Left renal cortex interstitium (tissue), 4 donors: ENCODE measurements around the gene FAM227A. TPM values are rescaled to one million over a fixed set of nuclear protein-coding genes. Genes with fewer than 3 reads are reported as not detected.
"Not testable (repeated sequence)": the region's sequence is repeated elsewhere in the genome, so short reads cannot be mapped to it uniquely, and the experiment has no call there.

Source experiments
- DNase-seq, 4 donors: peaks; one replicate each; pipeline ENCODE4 v3.0.0-alpha.2; 2013; ENCODE audit warnings: low read depth in 4 of 4, low spot score in 2 of 4, missing footprints in 1 of 4
- polyA plus RNA-seq, 4 donors: library from polyadenylated mRNA; unstranded; fragments of 120-200 nt; gene quantifications; one replicate each; pipeline ENCODE4 v1.2.1, GENCODE V29; 2013; ENCODE audit not compliant: insufficient read length in 4 of 4

Gene FAM227A
- polyA plus RNA-seq, 4 donors, result 3.6 to 12.6 (median 7.8) TPM

- DNase-seq, result no peak
Observed at GRCh38 chr22:38613588-38613987, 42.6 kb downstream of the FAM227A start.

- no peak for DNase-seq
Observed at GRCh38 chr22:38612217-38613006, 43.8 kb downstream of the FAM227A start.

GRCh38 chr22:38611559-38611958 lies 44.6 kb downstream of the FAM227A start:
- no peak for DNase-seq

GRCh38 chr22:38610234-38610633 lies 46.0 kb downstream of the FAM227A start:
- DNase-seq, result no peak

GRCh38 chr22:38608992-38609750 lies 47.0 kb downstream of the FAM227A start:
- no peak for DNase-seq

- no peak for DNase-seq
Observed at GRCh38 chr22:38607680-38608079, 48.5 kb downstream of the FAM227A start.

GRCh38 chr22:38602166-38602565 lies 54.0 kb downstream of the FAM227A start:
- no peak for DNase-seq

- no peak for DNase-seq
Observed at GRCh38 chr22:38601221-38601764, 54.9 kb downstream of the FAM227A start.

- no peak for DNase-seq
Observed at GRCh38 chr22:38599466-38599865, 56.7 kb downstream of the FAM227A start.

- DNase-seq, result not testable (repeated sequence)
Observed at GRCh38 chr22:38582923-38583322, 73.3 kb downstream of the FAM227A start.

GRCh38 chr22:38578505-38578904 lies 77.7 kb downstream of the FAM227A start:
- no peak for DNase-seq

- peak in 2 of 4 donors; percentile 34 to 44 for DNase-seq
Observed at GRCh38 chr22:38572065-38572464, 84.1 kb downstream of the FAM227A start.

DNA sequence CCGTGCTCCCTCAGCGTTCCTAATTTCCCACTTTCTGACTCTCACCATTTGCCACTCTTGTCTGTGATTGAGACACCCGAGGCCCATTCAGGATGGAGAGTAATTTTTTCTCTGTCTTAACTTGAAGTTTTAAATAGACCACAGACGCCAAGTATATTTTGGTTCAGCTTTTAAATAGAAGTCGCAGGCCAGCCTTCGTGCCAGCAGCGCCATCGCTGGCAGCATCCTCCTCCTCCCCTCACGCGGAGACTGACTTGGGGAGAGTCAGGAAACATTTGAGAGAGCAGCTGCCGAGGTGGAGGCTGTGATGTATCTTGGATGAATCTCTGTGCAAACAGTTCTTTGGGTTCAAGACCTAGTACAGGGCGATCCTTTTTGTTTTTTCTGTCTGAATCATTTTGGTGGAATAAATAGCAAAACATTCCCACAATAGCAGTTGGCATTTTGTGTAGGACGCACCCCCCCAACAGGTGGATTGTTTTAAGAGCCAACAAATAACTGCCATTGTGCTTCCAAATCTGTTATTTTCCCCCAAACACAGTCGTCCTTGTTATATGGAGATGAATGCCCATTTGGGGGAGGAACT lies 85.3 kb downstream of the FAM227A start:
- peak in 2 of 4 donors; percentile 11 to 40 for DNase-seq

DNA sequence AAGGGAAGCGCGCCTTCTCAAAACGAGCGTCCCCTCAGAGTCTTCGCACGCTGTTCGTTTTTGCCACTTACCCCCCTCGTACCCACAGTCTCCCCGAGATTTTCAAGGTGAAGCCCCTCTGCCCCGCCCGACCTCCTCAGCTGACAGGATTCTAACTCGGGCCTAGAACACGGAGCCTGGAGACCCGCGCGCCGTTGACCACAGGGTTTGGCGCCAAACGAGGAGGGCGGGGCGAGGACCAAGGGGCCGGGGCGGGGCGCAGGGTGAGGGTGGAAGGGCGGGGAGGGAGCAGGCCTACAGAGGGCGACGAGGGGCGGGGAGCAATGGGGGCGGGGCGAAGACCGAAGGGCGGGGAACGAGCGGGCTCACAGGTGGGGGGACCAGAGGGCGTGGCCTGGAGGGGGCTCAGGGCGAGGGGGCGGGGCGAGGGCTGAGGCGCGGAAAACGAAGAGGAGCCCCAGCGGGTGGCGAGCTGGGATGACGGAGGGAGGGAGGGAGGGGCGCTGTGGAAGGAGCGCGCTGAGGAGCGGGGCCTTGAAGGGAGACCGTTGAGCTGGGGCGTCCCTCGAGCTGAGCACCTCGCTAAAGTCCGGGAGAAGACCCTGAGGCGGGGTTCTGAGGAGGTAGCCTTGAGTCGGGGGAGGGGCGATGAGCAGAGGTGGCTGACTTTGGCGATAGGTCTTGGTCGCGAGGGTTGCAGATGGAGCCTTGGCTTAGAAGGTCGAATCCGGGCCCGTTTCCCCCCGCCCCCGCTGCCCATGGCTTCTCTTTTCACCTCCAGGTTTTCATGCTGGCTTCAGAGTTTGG lies 86.0 kb downstream of the FAM227A start, which contains the start of gene DMC1:
Gene DMC1 (minus strand): TSS at position 212 of the 807 bp plus-strand sequence. CDS start 1,927 bp downstream, outside the sequence.
- DNase-seq, result peak in 3 of 4 donors; percentile 81 to 90 (median 83)

DNA sequence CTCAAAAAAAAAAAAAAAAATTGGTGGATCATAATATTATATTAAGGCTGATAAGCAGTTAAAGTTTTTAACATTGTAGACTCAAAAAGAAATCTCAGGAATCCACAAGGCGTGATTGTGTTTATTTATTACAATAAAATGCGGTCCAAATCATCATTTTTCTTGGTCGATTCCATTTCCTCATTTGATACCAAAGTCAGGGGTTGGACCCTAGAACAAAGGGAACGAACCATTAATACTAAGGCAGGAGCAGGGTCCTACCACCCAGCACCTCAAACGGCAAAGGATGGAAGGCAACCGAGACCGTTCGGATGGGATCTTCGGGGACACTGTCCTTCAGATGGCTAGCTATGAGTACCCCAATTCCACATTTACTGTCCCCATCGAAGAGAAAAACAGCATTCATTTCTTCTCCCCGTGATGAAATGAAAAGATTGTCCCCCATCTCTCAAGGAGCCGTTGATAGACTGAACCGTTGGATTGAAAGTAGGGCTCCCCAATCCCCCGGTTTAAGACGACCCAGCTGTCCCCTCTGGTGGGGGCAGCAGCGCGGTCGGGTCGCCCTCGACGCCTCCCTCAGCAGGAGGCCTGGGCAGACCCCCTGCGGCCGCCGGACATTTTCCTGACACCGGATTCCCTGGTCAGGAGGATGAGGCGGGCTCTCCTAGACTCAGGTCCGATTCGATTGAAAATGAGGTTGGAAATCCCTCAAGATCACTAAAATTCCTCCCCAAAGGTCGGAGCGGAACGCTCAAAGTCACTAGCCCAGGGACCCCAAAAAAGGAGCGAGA lies 86.8 kb downstream of the FAM227A start:
- DNase-seq, result peak in 1 of 4 donors; percentile 10

- no peak for DNase-seq
Observed at GRCh38 chr22:38567531-38568285, 88.5 kb downstream of the FAM227A start.

GRCh38 chr22:38566726-38567504 lies 89.3 kb downstream of the FAM227A start:
- no peak for DNase-seq

DNA sequence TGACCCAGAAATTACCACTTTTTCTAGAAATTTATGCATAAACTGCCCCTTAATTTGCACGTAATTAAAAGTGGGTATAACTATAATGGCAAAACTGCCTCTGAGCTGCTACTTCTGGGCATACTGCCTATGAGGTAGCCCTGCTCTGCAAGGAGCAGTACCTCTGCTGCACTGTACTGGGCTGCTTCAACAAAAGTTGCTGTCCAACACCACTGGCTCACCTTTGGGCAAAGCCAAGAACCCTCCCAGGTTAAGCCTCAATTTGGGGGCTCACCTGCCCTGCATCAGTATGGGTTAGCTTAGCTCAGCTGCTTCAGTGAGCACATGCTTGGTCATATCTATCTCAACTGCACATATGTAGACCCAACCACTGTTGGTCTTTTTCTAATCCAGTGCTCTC lies 90.8 kb downstream of the FAM227A start:
- no peak for DNase-seq
